HCT116 (cell line): ENCODE results near the gene MS4A15. TPM values are rescaled to one million over a fixed set of nuclear protein-coding genes. Genes with fewer than 3 reads are reported as not detected.
A peak's percentile ranks its signal among the peaks of the same experiment; 100 is the strongest.

Experiments used
- ATAC-seq: fragments of 200-7000 bp; cut with Tn5 transposase; 2 replicates; pipeline ENCODE4 v1.9.1; 2020; ENCODE audit warnings: mild to moderate bottlenecking, moderate library complexity
- BruUV-seq: library from RNA; stranded (reverse); fragments of 400-500 nt; replicated peaks from 2 replicates; lab custom pipeline; 2021; lab: Mats Ljungman, UMichigan
- CTCF ChIA-PET: fragments of 300-600 bp; sonication (Branson Sonifier 250); formaldehyde crosslinking; loops from one replicate; lab custom pipeline; 2021; ENCODE audit warnings: antibody characterized with exemption; lab: Charles Lee
- POLR2A ChIA-PET: fragments of 300-600, 350-600 bp; sonication (Branson Sonifier 250); formaldehyde crosslinking; loops from one replicate; lab custom pipeline; 2021; ENCODE audit warnings: antibody characterized with exemption; lab: Charles Lee
- RAD21 ChIA-PET, 2 experiments: fragments of 300-600 bp; sonication (Branson Sonifier 250); formaldehyde crosslinking; loops; one replicate each; lab custom pipeline; 2023; ENCODE audit warnings: low total read pairs in 2 of 2; ENCODE audit not compliant: uncharacterized antibody in 2 of 2, unreplicated experiment in 2 of 2, low non-redundant PET in 1 of 2; lab: Charles Lee
- DNase-seq: peaks from one replicate; pipeline ENCODE4 v3.0.0-alpha.2; 2010; ENCODE audit warnings: low read depth, low spot score
- H2AFZ ChIP-seq: fragments of 200-600 bp; shearing (Covaris generic), sonication (generic); 2 replicates; pipeline ENCODE4 v1.6.1; 2017; ENCODE audit warnings: low read depth, mixed run types, mixed read lengths, antibody characterized with exemption, low read length; ENCODE audit not compliant: poor library complexity, severe bottlenecking
- H3K27ac ChIP-seq: 2 replicates; pipeline ENCODE4 v1.5.1; 2012; ENCODE audit warnings: low read depth, low read length
- H3K27me3 ChIP-seq: fragments of 200-600 bp; sonication (generic); 2 replicates; pipeline ENCODE4 v1.6.1; 2016; ENCODE audit warnings: mixed run types, low read length, mixed read lengths; ENCODE audit not compliant: insufficient read depth
- H3K36me3 ChIP-seq, 2 experiments: fragments of 200-500 bp in 1 of 2; fragments of 200-600 bp in 1 of 2; sonication (Bioruptor generic) in 1 of 2; sonication (generic) in 1 of 2; 2 replicates each; pipeline versions ENCODE4 v1.5.1 to v1.6.1; 2014 to 2016; ENCODE audit warnings: low read length in 2 of 2, inconsistent platforms in 1 of 2, mixed read lengths in 1 of 2, mixed run types in 1 of 2; ENCODE audit not compliant: insufficient read depth in 2 of 2, control insufficient read depth in 1 of 2
- H3K4me1 ChIP-seq, 2 experiments: fragments of 200-600 bp in 1 of 2; sonication (generic) in 1 of 2; 2 replicates each; pipeline versions ENCODE4 v1.5.1 to v1.6.1; 2012 to 2017; ENCODE audit warnings: low read length in 2 of 2, inconsistent platforms in 1 of 2, mild to moderate bottlenecking in 1 of 2, mixed read lengths in 1 of 2, mixed run types in 1 of 2, moderate library complexity in 1 of 2; ENCODE audit not compliant: insufficient read depth in 2 of 2, control insufficient read depth in 1 of 2
- H3K4me2 ChIP-seq: fragments of 200-600 bp; sonication (generic); 2 replicates; pipeline ENCODE4 v1.6.1; 2017; ENCODE audit warnings: mixed run types, low read length, mixed read lengths
- H3K4me3 ChIP-seq, 2 experiments: fragments of 200-600 bp in 1 of 2; sonication (generic) in 1 of 2; replicated peaks in 1 of 2; 2 replicates each; pipeline ENCODE4 v1.5.1; 2011 to 2016; ENCODE audit warnings: low read length in 2 of 2, control low read depth in 1 of 2, low read depth in 1 of 2, mild to moderate bottlenecking in 1 of 2, mixed read lengths in 1 of 2, mixed run types in 1 of 2
- H3K79me2 ChIP-seq: fragments of 200-600 bp; sonication (generic); 2 replicates; pipeline ENCODE4 v1.6.1; 2017; ENCODE audit warnings: mild to moderate bottlenecking, mixed run types, low read length, moderate library complexity, mixed read lengths; ENCODE audit not compliant: insufficient read depth
- H3K9ac ChIP-seq: fragments of 200-600 bp; sonication (generic); 2 replicates; pipeline ENCODE4 v1.6.1; 2016; ENCODE audit warnings: low read length, mixed read lengths
- H3K9me2 ChIP-seq: fragments of 200-600 bp; sonication (generic), shearing (Covaris generic); 2 replicates; pipeline ENCODE4 v1.6.1; 2017; ENCODE audit warnings: mixed run types, mild to moderate bottlenecking, moderate library complexity; ENCODE audit not compliant: insufficient read depth
- H3K9me3 ChIP-seq, 2 experiments: fragments of 200-500 bp in 1 of 2; fragments of 200-600 bp in 1 of 2; sonication (Bioruptor generic) in 1 of 2; sonication (generic) in 1 of 2; 2 replicates each; pipeline ENCODE4 v1.6.1; 2014 to 2017; ENCODE audit warnings: low read length in 2 of 2, mixed read lengths in 2 of 2, inconsistent platforms in 1 of 2, low read depth in 1 of 2, mild to moderate bottlenecking in 1 of 2, mixed run types in 1 of 2, moderate library complexity in 1 of 2; ENCODE audit not compliant: control insufficient read depth in 1 of 2, insufficient read depth in 1 of 2
- H4K20me1 ChIP-seq: fragments of 200-600 bp; sonication (generic), shearing (Covaris generic); 2 replicates; pipeline ENCODE4 v1.6.1; 2017; ENCODE audit warnings: mixed run types, mild to moderate bottlenecking, moderate library complexity; ENCODE audit not compliant: insufficient read depth
- CBX3 ChIP-seq: IDR thresholded peaks from 2 replicates; pipeline ENCODE4 v1.6.1; 2012; ENCODE audit warnings: low read depth
- POLR2A ChIP-seq: IDR thresholded peaks from 2 replicates; pipeline ENCODE4 v1.7.0; 2011; ENCODE audit warnings: borderline replicate concordance; ENCODE audit not compliant: insufficient read depth, insufficient read length; ENCODE audit errors: extremely low read depth
- RAD21 ChIP-seq: IDR thresholded peaks from 2 replicates; pipeline ENCODE4 v1.6.1; 2012; ENCODE audit warnings: low read depth, mild to moderate bottlenecking
- SRF ChIP-seq: IDR thresholded peaks from 2 replicates; pipeline ENCODE4 v1.6.1; 2012; ENCODE audit warnings: low read depth
- TCF7L2 ChIP-seq: IDR thresholded peaks from 2 replicates; pipeline ENCODE4 v1.7.0; 2011; ENCODE audit warnings: borderline replicate concordance, inconsistent platforms; ENCODE audit not compliant: insufficient read depth, insufficient read length; ENCODE audit errors: extremely low read depth
- intact Hi-C: fragments of 100-400 bp; cut with micrococcal nuclease; formaldehyde crosslinking; loops from 2 replicates; pipeline ENCODE4 v1.10.0; 2022
- total RNA-seq: library from RNA; stranded (reverse); gene quantifications from one replicate; pipeline ENCODE4 v1.2.1, GENCODE V29; 2021; ENCODE audit not compliant: unreplicated experiment
- TF ChIP-seq, protein P1 (sequence below), 3 experiments: fragments of 200-600 bp in 1 of 3; sonication (generic) in 1 of 3; IDR thresholded peaks in 2 of 3; conservative IDR thresholded peaks in 1 of 3; 2 replicates each; pipeline ENCODE4 v1.5.1; 2012 to 2017; ENCODE audit warnings: low read depth in 2 of 3, low read length in 2 of 3, antibody characterized with exemption in 1 of 3, borderline replicate concordance in 1 of 3, control low read depth in 1 of 3, mild to moderate bottlenecking in 1 of 3, mixed read lengths in 1 of 3, mixed run types in 1 of 3, moderate library complexity in 1 of 3; ENCODE audit not compliant: insufficient read depth in 1 of 3
- TF ChIP-seq, protein P2 (sequence below): IDR thresholded peaks from 2 replicates; pipeline ENCODE4 v1.6.1; 2012

Gene MS4A15
- total RNA-seq, 1 experiment from 2014 or later = 1.5 TPM

DNA sequence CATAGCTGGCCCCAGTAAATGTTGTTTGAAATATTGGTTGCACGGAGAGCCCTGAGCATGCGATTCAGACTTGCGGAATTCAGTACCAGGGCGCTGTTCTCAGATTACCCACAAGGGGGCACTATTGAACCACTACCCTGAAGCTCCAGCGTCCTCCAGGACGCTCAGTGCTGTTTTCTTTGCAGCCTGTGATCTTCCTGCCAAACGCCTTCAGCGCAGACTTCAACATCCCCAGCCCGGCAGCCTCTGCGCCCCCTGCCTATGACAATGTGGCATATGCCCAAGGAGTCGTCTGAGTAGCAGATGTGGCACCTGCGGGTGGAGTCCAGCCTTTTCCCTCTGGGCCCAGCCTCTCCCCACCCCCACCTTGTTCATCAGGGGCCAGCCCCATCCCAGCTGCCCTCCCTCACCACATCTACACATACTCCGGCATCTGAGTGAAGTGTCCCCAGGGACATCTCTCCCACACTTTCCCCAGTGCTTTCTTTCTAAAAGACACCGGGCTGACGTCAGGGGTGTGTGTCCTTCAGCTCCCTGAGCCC is 18.8 kb downstream of the MS4A15 start:
- peak overlapping the region; percentile 55 for H3K4me2 ChIP-seq
- H3K36me3 ChIP-seq = no peaks in the 10 kb centered on the region
- H4K20me1 ChIP-seq = no peaks in the 10 kb centered on the region
- peak; percentile 95 for ATAC-seq
- peaks cover 0 to 19% of the 10 kb centered on the region in 2 experiments; a peak in 3 of 4 replicates for H3K4me1 ChIP-seq
- H3K27ac ChIP-seq = no peak overlapping the region; the same call in 1 of the 2 replicates
- ChIA-PET CTCF (interaction anchor here (0.6 to 2.7 kb wide), 14 partner anchors 9 to 560 kb away, joined by 3 to 31 read pairs (median 4); partner anchors contain the start of genes MS4A10 and MS4A15), RAD21 (interaction anchor here (0.6 to 1.1 kb wide), 3 partner anchors 13 to 112 kb away, joined by 3 to 6 read pairs (median 4); no protein-coding TSS in a partner anchor), POLR2A (interaction anchor here (0.6 to 1.1 kb wide), 2 partner anchors 112 to 615 kb away, joined by 3 to 4 read pairs; no protein-coding TSS in a partner anchor)
- no peak overlapping the region for H3K4me3 ChIP-seq
- BruUV-seq = no TSS peak
- no peak for TF ChIP-seq SRF
- TF ChIP-seq TCF7L2 = peak; percentile 55
- TF ChIP-seq POLR2A = no peak
- TF ChIP-seq, protein P1, sequence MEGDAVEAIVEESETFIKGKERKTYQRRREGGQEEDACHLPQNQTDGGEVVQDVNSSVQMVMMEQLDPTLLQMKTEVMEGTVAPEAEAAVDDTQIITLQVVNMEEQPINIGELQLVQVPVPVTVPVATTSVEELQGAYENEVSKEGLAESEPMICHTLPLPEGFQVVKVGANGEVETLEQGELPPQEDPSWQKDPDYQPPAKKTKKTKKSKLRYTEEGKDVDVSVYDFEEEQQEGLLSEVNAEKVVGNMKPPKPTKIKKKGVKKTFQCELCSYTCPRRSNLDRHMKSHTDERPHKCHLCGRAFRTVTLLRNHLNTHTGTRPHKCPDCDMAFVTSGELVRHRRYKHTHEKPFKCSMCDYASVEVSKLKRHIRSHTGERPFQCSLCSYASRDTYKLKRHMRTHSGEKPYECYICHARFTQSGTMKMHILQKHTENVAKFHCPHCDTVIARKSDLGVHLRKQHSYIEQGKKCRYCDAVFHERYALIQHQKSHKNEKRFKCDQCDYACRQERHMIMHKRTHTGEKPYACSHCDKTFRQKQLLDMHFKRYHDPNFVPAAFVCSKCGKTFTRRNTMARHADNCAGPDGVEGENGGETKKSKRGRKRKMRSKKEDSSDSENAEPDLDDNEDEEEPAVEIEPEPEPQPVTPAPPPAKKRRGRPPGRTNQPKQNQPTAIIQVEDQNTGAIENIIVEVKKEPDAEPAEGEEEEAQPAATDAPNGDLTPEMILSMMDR (IDR thresholded peaks at IDR 0.05 in 2 of 3, conservative IDR thresholded peaks at IDR 0.05 in 1 of 3; ENCODE audit: borderline replicate concordance in 1 of 3, insufficient read depth in 1 of 3, low read depth in 2 of 3, low read length in 2 of 3) = peak; percentile 87 to 92 (median 90)
- TF ChIP-seq, protein P2, sequence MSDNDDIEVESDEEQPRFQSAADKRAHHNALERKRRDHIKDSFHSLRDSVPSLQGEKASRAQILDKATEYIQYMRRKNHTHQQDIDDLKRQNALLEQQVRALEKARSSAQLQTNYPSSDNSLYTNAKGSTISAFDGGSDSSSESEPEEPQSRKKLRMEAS = no peak
- no peak for TF ChIP-seq CBX3
- TF ChIP-seq RAD21 = peak; percentile 91
- TF ChIP-seq, all 23 proteins: peak for 3
- H3K9me2 ChIP-seq = no peaks in the 10 kb centered on the region
- H3K27me3 ChIP-seq = no peaks in the 10 kb centered on the region
- peak; percentile 85 for DNase-seq
- H3K9me3 ChIP-seq = no peaks in the 10 kb centered on the region
- H3K9ac ChIP-seq = no peak overlapping the region
- intact Hi-C loops = loop anchor here (1.0 to 10.0 kb wide), 5 partner anchors 56 to 609 kb away; no protein-coding TSS in a partner anchor
- H2AFZ ChIP-seq = peak overlapping the region; percentile 5
- no peaks in the 10 kb centered on the region for H3K79me2 ChIP-seq
